GM10248 (cell line): ENCODE results near the gene AMPD3.

Source experiments
- CTCF ChIA-PET: fragments of 300-600 bp; sonication (Branson Sonifier 250); formaldehyde crosslinking; extraction: SDS; loops from one replicate; lab custom pipeline; 2021; ENCODE audit warnings: antibody characterized with exemption; lab: Yijun Ruan, JAX
- POLR2A ChIA-PET: fragments of 350-650 bp; sonication (Branson Sonifier 250); formaldehyde crosslinking; extraction: SDS; loops from one replicate; lab custom pipeline; 2020; ENCODE audit warnings: antibody characterized with exemption; lab: Yijun Ruan, JAX
- DNase-seq: peaks from one replicate; pipeline ENCODE4 v3.0.0; 2012; ENCODE audit errors: extremely low spot score
- CTCF ChIP-seq: IDR thresholded peaks from 2 replicates; pipeline ENCODE4 v1.5.1; 2012; ENCODE audit warnings: mild to moderate bottlenecking, low read depth; ENCODE audit errors: extremely low read depth, missing control alignments, control extremely low read depth

The AMPD3 gene

DNA sequence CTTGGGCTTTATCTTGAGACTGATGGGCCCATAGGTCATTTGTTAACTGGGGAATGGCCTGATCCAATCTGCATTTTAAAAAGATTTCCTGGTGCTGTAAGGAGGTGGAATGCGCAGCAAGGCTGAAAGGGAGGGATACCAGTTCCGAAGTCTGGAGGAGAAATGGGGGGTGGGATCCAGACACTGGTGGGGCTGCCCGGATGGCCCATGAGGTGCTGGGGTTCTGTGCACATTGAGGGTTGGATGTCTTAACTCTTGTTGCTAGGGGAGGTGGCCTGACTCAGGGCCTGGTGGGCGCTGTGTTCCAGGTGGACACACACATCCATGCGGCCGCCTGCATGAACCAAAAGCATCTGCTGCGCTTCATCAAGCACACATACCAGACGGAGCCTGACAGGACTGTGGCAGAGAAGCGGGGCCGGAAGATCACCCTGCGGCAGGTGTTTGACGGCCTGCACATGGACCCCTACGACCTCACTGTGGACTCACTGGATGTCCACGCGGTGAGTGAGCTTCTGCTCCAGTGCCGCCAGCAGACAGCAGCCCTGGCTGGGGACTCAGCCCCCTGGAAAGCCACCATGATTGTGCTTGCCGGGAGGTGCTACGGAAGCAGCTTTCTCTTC is 38.1 kb downstream of the AMPD3 start:
- CTCF ChIA-PET: no interaction called here
- POLR2A ChIA-PET: no interaction called here
- no peak for DNase-seq
- TF ChIP-seq CTCF: no peak

DNA sequence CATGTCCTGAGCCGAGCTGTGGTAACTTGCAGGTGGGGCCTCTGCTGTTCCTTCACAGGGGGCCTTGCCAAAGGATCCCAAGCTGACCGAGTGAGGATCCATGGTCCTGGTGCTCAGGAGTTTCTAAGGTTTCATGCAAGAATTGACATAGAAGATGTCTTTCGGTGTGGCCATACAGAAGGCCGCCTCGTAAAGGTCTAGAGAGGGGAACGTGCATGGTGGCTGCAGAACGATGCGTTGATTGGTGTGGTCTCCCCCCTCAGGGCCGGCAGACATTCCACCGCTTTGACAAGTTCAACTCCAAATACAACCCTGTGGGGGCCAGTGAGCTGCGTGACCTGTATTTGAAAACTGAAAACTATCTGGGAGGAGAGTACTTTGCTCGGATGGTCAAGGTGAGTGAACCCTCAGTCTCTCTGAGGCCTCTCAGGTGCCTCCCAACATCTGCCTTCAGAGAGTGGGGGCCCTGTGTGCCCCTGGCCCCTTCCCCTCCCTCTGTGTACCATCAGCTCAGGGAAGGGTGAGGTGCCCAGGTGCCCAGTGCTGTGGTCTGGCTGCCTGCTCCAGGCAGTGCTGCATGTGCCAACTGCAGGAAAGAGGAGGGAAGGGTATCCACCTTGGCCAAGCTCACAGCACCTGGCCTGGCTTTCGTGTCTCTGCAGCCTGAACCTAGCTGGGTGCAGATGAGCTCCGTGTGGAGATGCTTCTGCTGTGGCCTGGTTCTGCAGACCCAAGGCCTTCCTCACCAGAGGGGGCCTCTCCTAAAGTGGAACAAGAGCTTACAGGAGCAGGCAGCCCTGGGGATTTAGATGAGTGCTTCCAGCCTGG is 39.8 kb downstream of the AMPD3 start:
- no peak for TF ChIP-seq CTCF
- POLR2A ChIA-PET: no interaction called here
- DNase-seq: no peak
- CTCF ChIA-PET: interaction anchor here (0.9 to 1.3 kb wide), 2 partner anchors 12 to 81 kb away, joined by 3 to 4 read pairs; no protein-coding TSS in a partner anchor

- no peak for TF ChIP-seq CTCF
- DNase-seq: no peak
- POLR2A ChIA-PET: no interaction called here
- CTCF ChIA-PET: interaction anchor here (0.9 to 1.3 kb wide), 2 partner anchors 12 to 82 kb away, joined by 3 to 4 read pairs; no protein-coding TSS in a partner anchor
Measured at GRCh38 chr11:10495464-10495786, 40.4 kb downstream of the AMPD3 start.

DNA sequence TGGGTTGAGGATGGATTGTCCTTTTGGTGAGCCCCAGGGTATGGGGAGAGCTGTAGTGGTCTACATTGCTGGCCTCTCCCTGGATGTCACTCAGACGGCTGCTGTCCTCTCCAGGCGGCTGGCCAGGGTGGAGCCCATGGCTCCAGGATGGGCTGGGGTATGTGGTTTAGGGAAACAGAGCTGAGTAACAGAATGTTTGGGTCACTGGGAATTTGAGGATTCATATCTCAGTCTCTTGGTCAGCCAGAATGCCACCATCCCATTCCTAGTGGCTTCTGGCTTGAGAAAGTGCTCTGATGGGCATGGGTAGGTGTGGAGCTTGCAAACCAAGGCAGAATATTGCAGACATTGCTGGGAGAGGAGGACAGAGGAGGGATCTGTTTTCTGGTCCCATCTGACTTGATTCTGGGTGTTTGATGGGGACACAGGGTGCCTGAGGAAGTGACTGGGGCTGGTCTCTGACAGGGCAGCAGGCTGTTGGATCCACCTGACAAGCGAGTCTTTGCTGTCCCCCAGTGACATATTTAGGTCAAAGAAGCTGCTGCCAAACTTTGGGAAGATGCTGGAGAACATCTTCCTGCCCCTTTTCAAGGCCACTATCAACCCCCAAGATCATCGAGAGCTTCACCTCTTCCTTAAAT is 41.4 kb downstream of the AMPD3 start:
- ChIA-PET POLR2A (interaction anchor here (0.6 kb wide), 1 partner anchor 254 kb away, joined by 4 read pairs; the partner anchor contains the start of gene CTR9), CTCF (interaction anchor here (0.9 to 2.3 kb wide), 5 partner anchors 12 to 90 kb away, joined by 3 to 7 read pairs (median 4); no protein-coding TSS in a partner anchor)
- no peak for DNase-seq
- no peak for TF ChIP-seq CTCF

DNA sequence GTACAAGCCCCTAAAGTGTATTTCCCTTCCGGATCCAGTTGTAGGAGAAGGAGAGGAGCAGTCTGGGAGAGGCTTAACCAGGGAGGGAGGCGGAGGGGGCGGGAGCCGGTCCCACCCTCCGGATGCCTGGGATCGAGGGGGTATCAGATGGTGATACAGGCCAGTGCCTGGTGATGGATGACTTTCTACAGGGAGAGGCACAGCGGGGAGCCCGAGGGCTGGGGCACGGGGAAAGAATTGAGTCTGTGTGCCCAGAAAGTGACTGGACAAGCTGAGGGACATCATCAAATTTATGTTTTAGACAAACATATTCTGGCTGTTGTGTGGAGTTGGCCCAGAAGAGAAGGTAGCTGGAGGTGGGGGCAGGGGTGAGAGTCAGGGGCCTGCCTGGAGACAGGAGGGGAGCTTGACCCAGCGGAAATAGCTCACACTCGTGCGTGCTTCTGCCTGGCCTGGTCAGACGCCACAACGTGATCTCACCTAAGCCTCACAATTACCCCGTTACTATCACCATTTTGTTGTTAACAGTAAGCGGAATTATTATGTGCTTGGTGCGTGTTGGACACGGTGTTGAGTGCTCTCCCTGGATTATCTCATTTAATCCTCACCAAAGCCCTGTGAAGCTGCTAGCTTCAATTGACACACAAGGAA is 42.4 kb downstream of the AMPD3 start:
- DNase-seq: no peak
- ChIA-PET CTCF (interaction anchor here (1.5 to 2.3 kb wide), 4 partner anchors 11 to 91 kb away, joined by 3 to 7 read pairs (median 4); partner anchors contain the start of gene RNF141), POLR2A (no interaction called here)
- no peak for TF ChIP-seq CTCF

DNA sequence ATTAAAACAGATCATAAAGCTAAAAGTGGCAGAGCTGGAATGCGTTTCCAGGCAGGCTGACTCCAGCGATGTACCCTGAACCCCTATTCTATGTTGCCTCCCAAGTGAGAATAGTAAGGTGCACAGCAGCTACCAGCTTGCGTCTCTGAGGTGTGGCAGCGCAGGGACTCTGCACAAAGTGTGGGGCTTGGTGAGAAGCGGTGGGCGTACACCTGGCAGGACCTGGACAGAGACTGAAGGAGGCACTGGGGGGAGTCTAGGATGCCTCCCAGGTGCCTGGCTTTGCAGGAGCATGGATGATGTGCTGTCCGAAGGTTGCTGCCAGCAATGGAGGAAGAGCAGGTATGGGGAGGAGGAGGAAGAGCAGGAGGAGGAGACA is 42.9 kb downstream of the AMPD3 start:
- TF ChIP-seq CTCF: no peak
- no peak for DNase-seq
- ChIA-PET POLR2A (interaction anchor here (0.6 kb wide), 1 partner anchor 207 kb away, joined by 3 read pairs; no protein-coding TSS in a partner anchor), CTCF (interaction anchor here (1.6 to 2.3 kb wide), 3 partner anchors 10 to 43 kb away, joined by 4 to 7 read pairs (median 5); partner anchors contain the start of gene RNF141)
